Neuronal stem cell (in vitro differentiated cells): ENCODE results near the gene BPI.

Experiments used
- DNase-seq: peaks from one replicate; pipeline ENCODE4 v3.0.0-alpha.2; 2013; ENCODE audit warnings: low spot score
- H2AFZ ChIP-seq: one replicate; pipeline ENCODE4 v1.6.1; 2013; ENCODE audit warnings: mild to moderate bottlenecking, low read length, inconsistent platforms
- H2AK5ac ChIP-seq: 2 replicates; pipeline ENCODE4 v1.6.1; 2013; ENCODE audit warnings: low read depth, mild to moderate bottlenecking, inconsistent platforms, low read length, moderate library complexity, mixed read lengths
- H2BK120ac ChIP-seq: 2 replicates; pipeline ENCODE4 v1.6.1; 2013; ENCODE audit warnings: low read depth, mild to moderate bottlenecking, inconsistent platforms, low read length, moderate library complexity, mixed read lengths
- H2BK12ac ChIP-seq: one replicate; pipeline ENCODE4 v1.6.1; 2013; ENCODE audit warnings: low read length, inconsistent platforms
- H2BK15ac ChIP-seq: 2 replicates; pipeline ENCODE4 v1.6.1; 2013; ENCODE audit warnings: mild to moderate bottlenecking, low read length, inconsistent platforms, mixed read lengths
- H2BK5ac ChIP-seq: one replicate; pipeline ENCODE4 v1.6.1; 2013; ENCODE audit warnings: inconsistent platforms, mild to moderate bottlenecking, low read length, moderate library complexity
- H3K14ac ChIP-seq: one replicate; pipeline ENCODE4 v1.6.1; 2013; ENCODE audit warnings: low read length, inconsistent platforms
- H3K18ac ChIP-seq: 2 replicates; pipeline ENCODE4 v1.6.1; 2013; ENCODE audit warnings: low read length, inconsistent platforms
- H3K23ac ChIP-seq: 2 replicates; pipeline ENCODE4 v1.6.1; 2013; ENCODE audit warnings: low read depth, mild to moderate bottlenecking, mixed read lengths, low read length, inconsistent platforms; ENCODE audit not compliant: poor library complexity
- H3K27ac ChIP-seq: replicated peaks from 3 replicates; pipeline ENCODE4 v1.5.1; 2013; ENCODE audit warnings: low read length, inconsistent platforms
- H3K27me3 ChIP-seq, 3 experiments: 2 replicates each; pipeline ENCODE4 v1.6.1; 2013; ENCODE audit warnings: low read length in 3 of 3, mild to moderate bottlenecking in 2 of 3, inconsistent platforms in 1 of 3, low read depth in 1 of 3, mixed read lengths in 1 of 3, moderate library complexity in 1 of 3; ENCODE audit not compliant: control insufficient read depth in 3 of 3, insufficient read depth in 3 of 3
- H3K36me3 ChIP-seq, 2 donors: replicated peaks in 1 of 2; 2 replicates each; pipeline ENCODE4 v1.6.1; 2013; ENCODE audit warnings: low read length in 2 of 2; ENCODE audit not compliant: control insufficient read depth in 2 of 2, insufficient read depth in 2 of 2
- H3K4ac ChIP-seq: 2 replicates; pipeline ENCODE4 v1.6.1; 2013; ENCODE audit warnings: inconsistent platforms, mild to moderate bottlenecking, low read length, moderate library complexity
- H3K4me1 ChIP-seq, 2 donors: 1 replicate in 1 of 2; 2 replicates in 1 of 2; pipeline ENCODE4 v1.6.1; 2013; ENCODE audit warnings: low read length in 2 of 2, low read depth in 1 of 2; ENCODE audit not compliant: control insufficient read depth in 2 of 2, insufficient read depth in 1 of 2
- H3K4me2 ChIP-seq: one replicate; pipeline ENCODE4 v1.6.1; 2013; ENCODE audit warnings: mild to moderate bottlenecking, low read length, inconsistent platforms; ENCODE audit not compliant: insufficient read depth, poor library complexity, severe bottlenecking
- H3K4me3 ChIP-seq, 2 donors: 2 replicates each; pipeline ENCODE4 v1.5.1; 2013; ENCODE audit warnings: low read length in 2 of 2, mild to moderate bottlenecking in 2 of 2, inconsistent platforms in 1 of 2, moderate library complexity in 1 of 2
- H3K79me1 ChIP-seq: one replicate; pipeline ENCODE4 v1.6.1; 2013; ENCODE audit warnings: low read depth, mild to moderate bottlenecking, inconsistent platforms, low read length, moderate library complexity
- H3K9ac ChIP-seq: one replicate; pipeline ENCODE4 v1.6.1; 2013; ENCODE audit warnings: mild to moderate bottlenecking, low read depth, low read length, inconsistent platforms; ENCODE audit not compliant: poor library complexity
- H3K9me3 ChIP-seq, 2 donors: replicated peaks in 1 of 2; 2 replicates each; pipeline versions ENCODE3 to v1.6.1; 2013; ENCODE audit warnings: low read length in 2 of 2, mild to moderate bottlenecking in 2 of 2, inconsistent platforms in 1 of 2, low read depth in 1 of 2, mixed read lengths in 1 of 2, moderate library complexity in 1 of 2; ENCODE audit not compliant: control insufficient read depth in 2 of 2, insufficient read depth in 1 of 2
- H4K8ac ChIP-seq: one replicate; pipeline ENCODE4 v1.6.1; 2013; ENCODE audit warnings: low read depth, mild to moderate bottlenecking, inconsistent platforms, low read length, moderate library complexity
- H4K91ac ChIP-seq: one replicate; pipeline ENCODE4 v1.6.1; 2013; ENCODE audit warnings: low read length, low read depth, mild to moderate bottlenecking, inconsistent platforms; ENCODE audit not compliant: poor library complexity
- WGBS, 2 donors: extraction: QIAGEN DNeasy Blood & Tissue Kit; methylation state at CpG; one replicate each; pipeline ENCODE4 v1.1.7; 2013; ENCODE audit warnings: missing lambda C conversion rate in 2 of 2, mixed read lengths in 1 of 2; ENCODE audit not compliant: insufficient read length in 2 of 2, insufficient replicate concordance in 1 of 2; ENCODE audit errors: extremely low coverage in 2 of 2; 5-methylcytosine and 5-hydroxymethylcytosine counted together

Gene BPI

DNA sequence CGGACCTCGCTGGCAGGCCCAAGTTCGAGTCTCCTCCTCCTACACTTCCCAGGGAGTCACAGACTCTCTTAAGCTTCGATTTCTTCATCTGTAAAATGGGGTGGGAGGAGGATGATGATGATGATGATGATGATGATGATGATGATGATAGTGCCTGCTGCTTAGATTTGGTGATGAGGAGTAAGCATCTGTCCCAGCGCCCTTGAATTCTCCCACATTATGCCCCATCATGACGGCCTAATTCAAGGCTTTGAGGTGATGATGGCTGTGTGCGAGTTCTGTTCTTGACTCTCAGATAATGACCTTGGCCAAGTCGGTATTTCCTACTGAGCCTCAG is 42.9 kb upstream of the BPI start:
- Histone ChIP-seq H2BK12ac (no peak overlapping the region), H3K27me3 (peaks cover 0 to 47% (median 7%) of the 10 kb centered on the region in 3 experiments), H3K14ac (no peak overlapping the region), H3K27ac (no peak overlapping the region), H4K8ac (no peak overlapping the region), H2BK5ac (no peak overlapping the region), H2BK120ac (no peak overlapping the region), H3K9ac (no peak overlapping the region), H2AFZ (no peak overlapping the region), H3K79me1 (no peaks in the 10 kb centered on the region), H2AK5ac (no peak overlapping the region), H2BK15ac (no peak overlapping the region), H3K18ac (peak overlapping the region; percentile 69), H3K23ac (no peak overlapping the region), H3K4me2 (peak overlapping the region; percentile 35), H3K4me3 (no peak overlapping the region), H3K4ac (no peak overlapping the region), H4K91ac (no peak overlapping the region), H3K9me3 (no peaks in the 10 kb centered on the region), H3K4me1 (peaks cover 0 to 4% of the 10 kb centered on the region in 2 donors), H3K36me3 (no peaks in the 10 kb centered on the region)
- no CpG with 5 or more reads among the region's 8 CpGs for WGBS, 2 donors
- DNase-seq, result no peak

DNA sequence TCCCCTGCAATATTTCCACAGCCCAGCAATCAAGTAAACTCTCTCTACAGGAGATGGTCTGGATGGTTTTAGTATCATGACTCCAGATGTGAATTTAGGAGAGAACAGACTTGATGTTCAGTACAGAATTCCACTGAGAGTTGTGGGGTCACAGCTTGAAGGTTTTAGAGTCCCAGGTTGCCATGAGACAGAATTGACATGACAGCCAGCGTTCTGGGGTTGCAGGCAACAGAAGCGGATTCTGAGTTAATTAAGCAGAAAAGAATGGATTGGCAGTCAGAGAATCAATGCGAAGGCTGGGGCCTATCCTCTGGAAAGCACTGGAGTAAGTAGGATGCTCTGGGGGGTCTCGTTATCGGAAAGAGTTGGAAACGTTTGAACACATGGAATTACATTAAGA is 41.0 kb upstream of the BPI start:
- Histone ChIP-seq H3K14ac (no peak overlapping the region), H3K79me1 (no peaks in the 10 kb centered on the region), H3K23ac (no peak overlapping the region), H4K91ac (no peak overlapping the region), H3K36me3 (no peaks in the 10 kb centered on the region), H3K4ac (no peak overlapping the region), H3K9me3 (no peaks in the 10 kb centered on the region), H3K27me3 (peaks cover 0 to 43% (median 7%) of the 10 kb centered on the region in 3 experiments), H3K18ac (no peak overlapping the region), H2BK15ac (no peak overlapping the region), H2AK5ac (no peak overlapping the region), H3K4me3 (no peak overlapping the region), H3K4me1 (peaks cover 0 to 4% of the 10 kb centered on the region in 2 donors), H3K9ac (no peak overlapping the region), H4K8ac (no peak overlapping the region), H2BK12ac (no peak overlapping the region), H2AFZ (no peak overlapping the region), H2BK5ac (no peak overlapping the region), H3K4me2 (no peak overlapping the region), H2BK120ac (no peak overlapping the region), H3K27ac (no peak overlapping the region)
- no CpG with 5 or more reads among the region's 6 CpGs for WGBS, 2 donors
- no peak for DNase-seq

DNA sequence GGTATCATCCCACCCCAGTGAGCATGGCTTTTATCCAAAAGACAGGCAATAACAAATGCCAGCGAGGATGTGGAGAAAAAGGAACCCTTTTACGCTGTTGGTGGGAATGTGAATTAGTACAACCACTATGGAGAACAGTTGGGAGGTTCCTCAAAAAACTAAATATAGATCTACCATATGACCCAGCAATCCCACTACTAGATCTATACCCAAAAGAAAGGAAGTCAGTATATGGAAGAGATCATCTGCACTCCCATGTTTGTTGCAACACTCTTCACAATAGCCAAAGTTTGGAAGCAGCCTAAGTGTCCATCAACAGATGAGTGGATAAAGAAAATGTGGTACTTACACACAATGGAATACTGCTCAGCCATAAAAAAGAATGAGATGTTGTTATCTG is 37.5 kb upstream of the BPI start:
- Histone ChIP-seq H3K27me3 (peaks cover 0 to 12% (median 0%) of the 10 kb centered on the region in 3 experiments), H3K4me2 (no peak overlapping the region), H3K4me1 (no peaks in the 10 kb centered on the region), H3K14ac (no peak overlapping the region), H3K9ac (no peak overlapping the region), H3K4ac (no peak overlapping the region), H3K79me1 (no peaks in the 10 kb centered on the region), H3K4me3 (no peak overlapping the region), H2BK5ac (no peak overlapping the region), H3K36me3 (no peaks in the 10 kb centered on the region), H2BK15ac (no peak overlapping the region), H2AFZ (no peak overlapping the region), H4K91ac (no peak overlapping the region), H2AK5ac (no peak overlapping the region), H4K8ac (no peak overlapping the region), H3K9me3 (no peaks in the 10 kb centered on the region), H3K23ac (no peak overlapping the region), H3K27ac (no peak overlapping the region), H2BK120ac (no peak overlapping the region), H2BK12ac (no peak overlapping the region), H3K18ac (no peak overlapping the region)
- no peak for DNase-seq
- no CpG with 5 or more reads among the region's 2 CpGs for WGBS, 2 donors

DNA sequence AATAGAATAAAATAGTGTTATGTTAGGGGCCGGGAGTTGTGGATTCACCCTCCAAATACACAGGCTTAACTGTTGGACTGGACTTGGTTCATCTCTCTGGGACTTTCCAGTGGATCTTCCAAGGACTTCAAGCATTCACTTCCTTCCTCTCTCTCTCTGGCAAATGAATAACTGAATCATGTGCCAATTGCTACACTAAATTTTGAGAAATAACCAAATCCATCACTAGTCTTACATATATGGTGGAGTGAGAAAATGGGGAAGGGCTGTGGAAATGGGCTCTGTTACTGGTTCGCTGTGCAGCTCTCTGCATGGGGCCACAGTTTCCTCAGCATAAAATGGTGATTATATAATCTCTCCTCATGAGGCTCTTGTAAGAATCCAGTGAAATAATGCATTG is 36.7 kb upstream of the BPI start:
- H3K36me3 ChIP-seq, result no peaks in the 10 kb centered on the region
- no peak overlapping the region for H3K4me2 ChIP-seq
- H4K8ac ChIP-seq, result no peak overlapping the region
- H2BK15ac ChIP-seq, result no peak overlapping the region
- no peak overlapping the region for H2BK120ac ChIP-seq
- H3K9me3 ChIP-seq, result no peaks in the 10 kb centered on the region
- no peak for DNase-seq
- no peak overlapping the region for H3K9ac ChIP-seq
- H3K27me3 ChIP-seq, result peaks cover 0 to 8% (median 0%) of the 10 kb centered on the region in 3 experiments
- H2BK5ac ChIP-seq, result no peak overlapping the region
- no peak overlapping the region for H2AK5ac ChIP-seq
- no peak overlapping the region for H2BK12ac ChIP-seq
- no peaks in the 10 kb centered on the region for H3K79me1 ChIP-seq
- no peak overlapping the region for H3K4me3 ChIP-seq
- no peak overlapping the region for H3K14ac ChIP-seq
- no peak overlapping the region for H4K91ac ChIP-seq
- no peaks in the 10 kb centered on the region for H3K4me1 ChIP-seq
- no peak overlapping the region for H3K4ac ChIP-seq
- no peak overlapping the region for H3K27ac ChIP-seq
- no peak overlapping the region for H3K23ac ChIP-seq
- no CpG with 5 or more reads among the region's 2 CpGs for WGBS, 2 donors
- no peak overlapping the region for H2AFZ ChIP-seq
- no peak overlapping the region for H3K18ac ChIP-seq
